H1 (cell line): ENCODE measurements around the gene CHST11.

ENCODE experiments used
- CEBPB ChIP-seq: IDR thresholded peaks from 2 replicates; pipeline ENCODE4 v1.6.1; 2012; ENCODE audit warnings: low read depth, low read length
- CTCF ChIP-seq, 3 experiments: IDR thresholded peaks; 1 replicate in 2 of 3; 2 replicates in 1 of 3; pipeline versions ENCODE4 v1.5.1 to v1.6.1; 2011; ENCODE audit warnings: low read length in 3 of 3, mild to moderate bottlenecking in 3 of 3, inconsistent platforms in 2 of 3, low read depth in 1 of 3, moderate library complexity in 1 of 3; ENCODE audit not compliant: insufficient read depth in 1 of 3; ENCODE audit errors: control extremely low read depth in 1 of 3
- KDM5A ChIP-seq: fragments of 200-600 bp; IDR thresholded peaks from 2 replicates; pipeline ENCODE4 v1.7.1; 2012; ENCODE audit warnings: mild to moderate bottlenecking, low read length, inconsistent platforms, mixed read lengths
- POU5F1 ChIP-seq: IDR thresholded peaks from 2 replicates; pipeline ENCODE4 v1.6.1; 2011; ENCODE audit warnings: low read depth, mild to moderate bottlenecking, low read length, moderate library complexity
- SIN3A ChIP-seq, 2 experiments: IDR thresholded peaks in 1 of 2; conservative IDR thresholded peaks in 1 of 2; 2 replicates each; pipeline ENCODE4 v1.6.1; 2011 to 2012; ENCODE audit warnings: low read length in 2 of 2, improper control_type of control experiment in 1 of 2, low read depth in 1 of 2, mild to moderate bottlenecking in 1 of 2
- SP4 ChIP-seq: IDR thresholded peaks from 2 replicates; pipeline ENCODE4 v1.6.1; 2012; ENCODE audit warnings: low read length, inconsistent platforms

GRCh38 chr12:104547235-104547634 lies 90.5 kb downstream of the CHST11 start:
- no peak for TF ChIP-seq SIN3A (conservative IDR thresholded peaks at IDR 0.05 in 1 of 2, IDR thresholded peaks at IDR 0.05 in 1 of 2; ENCODE audit: low read depth in 1 of 2, low read length in 2 of 2)
- no peak for TF ChIP-seq CTCF (IDR thresholded peaks at IDR 0.05; ENCODE audit: control extremely low read depth in 1 of 3, insufficient read depth in 1 of 3, low read depth in 1 of 3, low read length in 3 of 3)
- no peak for TF ChIP-seq CEBPB
- TF ChIP-seq POU5F1, result no peak
- TF ChIP-seq KDM5A, result no peak
- no peak for TF ChIP-seq SP4
